Skeletal muscle satellite cell (primary cell): ENCODE measurements around the gene UAP1.
"Not testable (repeated sequence)": the region's sequence is repeated elsewhere in the genome, so short reads cannot be mapped to it uniquely, and the experiment has no call there.

Experiments used
- H3K27me3 ChIP-seq: 2 replicates; pipeline ENCODE4 v1.7.0; 2013; ENCODE audit warnings: low read length; ENCODE audit not compliant: control insufficient read depth, insufficient read depth
- H3K36me3 ChIP-seq: 2 replicates; pipeline ENCODE4 v1.7.0; 2013; ENCODE audit warnings: mild to moderate bottlenecking, control low read depth, low read length; ENCODE audit not compliant: insufficient read depth
- H3K4me1 ChIP-seq: 2 replicates; pipeline ENCODE4 v1.7.0; 2013; ENCODE audit warnings: low read length; ENCODE audit not compliant: control insufficient read depth, insufficient read depth
- H3K4me2 ChIP-seq: 2 replicates; pipeline ENCODE4 v1.7.0; 2013; ENCODE audit warnings: mild to moderate bottlenecking, low read length
- H3K4me3 ChIP-seq: 2 replicates; pipeline ENCODE4 v1.7.0; 2013; ENCODE audit warnings: low read length
- H3K9ac ChIP-seq: 2 replicates; pipeline ENCODE4 v1.7.0; 2013; ENCODE audit warnings: mild to moderate bottlenecking, low read depth, low read length, moderate library complexity
- H3K9me3 ChIP-seq: replicated peaks from 2 replicates; pipeline ENCODE4 v1.7.0; 2013; ENCODE audit warnings: mild to moderate bottlenecking, control low read depth, low read length

UAP1 gene

GRCh38 chr1:162566870-162567269 is 5.3 kb downstream of the UAP1 start:
- Histone ChIP-seq H3K4me1 (peaks cover 38% of the 10 kb centered on the region), H3K27me3 (no peaks in the 10 kb centered on the region), H3K9me3 (no peaks in the 10 kb centered on the region), H3K9ac (no peak overlapping the region), H3K36me3 (peaks cover 61% of the 10 kb centered on the region), H3K4me2 (no peak overlapping the region), H3K4me3 (no peak overlapping the region)

GRCh38 chr1:162568802-162569201 is 7.3 kb downstream of the UAP1 start:
- Histone ChIP-seq H3K4me1 (peaks cover 40% of the 10 kb centered on the region), H3K4me3 (no peak overlapping the region), H3K9ac (no peak overlapping the region), H3K27me3 (no peaks in the 10 kb centered on the region), H3K9me3 (no peaks in the 10 kb centered on the region), H3K36me3 (peaks cover 80% of the 10 kb centered on the region), H3K4me2 (no peak overlapping the region)

GRCh38 chr1:162570718-162571117 is 9.2 kb downstream of the UAP1 start:
- no peaks in the 10 kb centered on the region for H3K9me3 ChIP-seq
- H3K27me3 ChIP-seq, result no peaks in the 10 kb centered on the region
- no peak overlapping the region for H3K4me3 ChIP-seq
- H3K9ac ChIP-seq, result no peak overlapping the region
- peaks cover 84% of the 10 kb centered on the region for H3K36me3 ChIP-seq
- H3K4me1 ChIP-seq, result peaks cover 21% of the 10 kb centered on the region
- no peak overlapping the region for H3K4me2 ChIP-seq

- H3K9me3 ChIP-seq, H3K4me2 ChIP-seq, H3K4me3 ChIP-seq, H3K27me3 ChIP-seq, H3K9ac ChIP-seq: not testable (repeated sequence)
- peaks cover 84% of the 10 kb centered on the region for H3K36me3 ChIP-seq
- peaks cover 20% of the 10 kb centered on the region for H3K4me1 ChIP-seq
These were observed 9.6 kb downstream of the UAP1 start for GRCh38 chr1:162571121-162571520.

GRCh38 chr1:162571696-162572095 is 10.2 kb downstream of the UAP1 start:
- Histone ChIP-seq H3K9ac (no peak overlapping the region), H3K4me3 (no peak overlapping the region), H3K9me3 (no peaks in the 10 kb centered on the region), H3K27me3 (no peaks in the 10 kb centered on the region), H3K4me2 (no peak overlapping the region), H3K4me1 (peaks cover 19% of the 10 kb centered on the region), H3K36me3 (peaks cover 84% of the 10 kb centered on the region)

GRCh38 chr1:162573136-162573535 is 11.6 kb downstream of the UAP1 start:
- Histone ChIP-seq H3K4me1 (peaks cover 19% of the 10 kb centered on the region), H3K36me3 (peaks cover 81% of the 10 kb centered on the region), H3K9me3 (no peaks in the 10 kb centered on the region), H3K9ac (no peak overlapping the region), H3K27me3 (no peaks in the 10 kb centered on the region), H3K4me2 (no peak overlapping the region), H3K4me3 (no peak overlapping the region)

GRCh38 chr1:162578071-162578700 is 16.7 kb downstream of the UAP1 start:
- H3K9ac ChIP-seq, result no peak overlapping the region
- no peaks in the 10 kb centered on the region for H3K9me3 ChIP-seq
- peaks cover 81% of the 10 kb centered on the region for H3K36me3 ChIP-seq

GRCh38 chr1:162578936-162579335 is 17.4 kb downstream of the UAP1 start:
- Histone ChIP-seq H3K4me1 (peaks cover 4% of the 10 kb centered on the region), H3K27me3 (no peaks in the 10 kb centered on the region), H3K9ac (no peak overlapping the region), H3K36me3 (peaks cover 79% of the 10 kb centered on the region), H3K4me2 (no peak overlapping the region), H3K9me3 (no peaks in the 10 kb centered on the region), H3K4me3 (no peak overlapping the region)

More at GRCh38 chr1:162578071-162578700, 16.7 kb downstream of the UAP1 start:
- H3K4me3 ChIP-seq, result no peak overlapping the region
- H3K4me1 ChIP-seq, result peaks cover 4% of the 10 kb centered on the region
- no peaks in the 10 kb centered on the region for H3K27me3 ChIP-seq
- no peak overlapping the region for H3K4me2 ChIP-seq

GRCh38 chr1:162580308-162580707 is 18.8 kb downstream of the UAP1 start:
- Histone ChIP-seq H3K9me3 (no peaks in the 10 kb centered on the region), H3K27me3 (no peaks in the 10 kb centered on the region), H3K4me1 (peaks cover 4% of the 10 kb centered on the region), H3K9ac (no peak overlapping the region), H3K4me3 (no peak overlapping the region), H3K4me2 (no peak overlapping the region), H3K36me3 (peaks cover 85% of the 10 kb centered on the region)

- not testable (repeated sequence) for H3K4me1 ChIP-seq, H3K9me3 ChIP-seq, H3K9ac ChIP-seq, H3K4me3 ChIP-seq, H3K27me3 ChIP-seq, H3K4me2 ChIP-seq
- H3K36me3 ChIP-seq, result peaks cover 83% of the 10 kb centered on the region
These were observed 21.4 kb downstream of the UAP1 start for GRCh38 chr1:162582901-162583300.

GRCh38 chr1:162585101-162585500 is 23.6 kb downstream of the UAP1 start:
- H3K4me1 ChIP-seq, H3K9me3 ChIP-seq, H3K4me3 ChIP-seq, H3K9ac ChIP-seq, H3K27me3 ChIP-seq, H3K4me2 ChIP-seq: not testable (repeated sequence)
- H3K36me3 ChIP-seq, result peaks cover 82% of the 10 kb centered on the region

- no peak overlapping the region for H3K4me3 ChIP-seq
- H3K9ac ChIP-seq, result no peak overlapping the region
- H3K36me3 ChIP-seq, result peaks cover 82% of the 10 kb centered on the region
- H3K4me2 ChIP-seq, result no peak overlapping the region
- no peaks in the 10 kb centered on the region for H3K9me3 ChIP-seq
- H3K4me1 ChIP-seq, result no peaks in the 10 kb centered on the region
- no peaks in the 10 kb centered on the region for H3K27me3 ChIP-seq
These were observed 25.8 kb downstream of the UAP1 start for GRCh38 chr1:162587347-162587746.
